Hepatocyte (in vitro differentiated cells): ENCODE results near the gene WAPL. TPM values are rescaled to one million over a fixed set of nuclear protein-coding genes. Genes with fewer than 3 reads are reported as not detected.

Experiments used
- DNase-seq: peaks from one replicate; pipeline ENCODE4 v3.0.0-alpha.2; 2016; ENCODE audit warnings: low spot score
- H2AFZ ChIP-seq: fragments of 200-600 bp; sonication (generic); 2 replicates; pipeline ENCODE4 v1.6.0; 2016; ENCODE audit warnings: antibody characterized with exemption, mild to moderate bottlenecking
- H3K27ac ChIP-seq: fragments of 200-600 bp; sonication (generic); 2 replicates; pipeline ENCODE4 v1.5.1; 2016; ENCODE audit warnings: mild to moderate bottlenecking
- H3K27me3 ChIP-seq: fragments of 200-600 bp; sonication (generic); 2 replicates; pipeline ENCODE4 v1.6.1; 2016
- H3K36me3 ChIP-seq: fragments of 200-600 bp; sonication (generic); replicated peaks from 2 replicates; pipeline ENCODE4 v1.5.1; 2016; ENCODE audit warnings: low read depth; ENCODE audit not compliant: insufficient read depth
- H3K4me1 ChIP-seq: fragments of 200-600 bp; sonication (generic); 2 replicates; pipeline ENCODE4 v1.5.1; 2016; ENCODE audit warnings: mild to moderate bottlenecking, moderate library complexity; ENCODE audit not compliant: insufficient read depth
- H3K4me2 ChIP-seq: fragments of 200-600 bp; sonication (generic); 2 replicates; pipeline ENCODE4 v1.6.0; 2016
- H3K4me3 ChIP-seq: fragments of 200-600 bp; sonication (generic); 2 replicates; pipeline ENCODE4 v1.5.1; 2016; ENCODE audit warnings: mild to moderate bottlenecking
- H3K79me2 ChIP-seq: fragments of 200-600 bp; sonication (generic); 2 replicates; pipeline ENCODE4 v1.6.0; 2017; ENCODE audit warnings: mild to moderate bottlenecking
- H3K9me2 ChIP-seq: fragments of 200-600 bp; sonication (generic); replicated peaks from 2 replicates; pipeline ENCODE4 v1.6.0; 2017; ENCODE audit warnings: mild to moderate bottlenecking; ENCODE audit not compliant: insufficient read depth
- H3K9me3 ChIP-seq: fragments of 200-600 bp; sonication (generic); 2 replicates; pipeline ENCODE4 v1.5.1; 2016; ENCODE audit warnings: low read depth, mild to moderate bottlenecking
- H4K20me1 ChIP-seq: fragments of 200-600 bp; sonication (generic); 2 replicates; pipeline ENCODE4 v1.6.0; 2016; ENCODE audit warnings: mild to moderate bottlenecking; ENCODE audit not compliant: insufficient read depth, poor library complexity, severe bottlenecking
- EZH2 ChIP-seq: fragments of 200-600 bp; sonication (generic); IDR thresholded peaks from 2 replicates; pipeline ENCODE4 v1.6.1; 2016; ENCODE audit warnings: antibody characterized with exemption, mild to moderate bottlenecking, borderline replicate concordance
- EZH2phosphoT487 ChIP-seq: fragments of 200-600 bp; sonication (generic); IDR thresholded peaks from one replicate; pipeline ENCODE4 v1.6.1; 2018; ENCODE audit warnings: antibody characterized with exemption, mild to moderate bottlenecking, low read depth, moderate library complexity; ENCODE audit not compliant: unreplicated experiment, severe bottlenecking
- WGBS: methylation state at CpG from one replicate; pipeline ENCODE4 v1.1.6; 2016; ENCODE audit warnings: low lambda C conversion rate; ENCODE audit errors: missing lambda C conversion rate; 5-methylcytosine and 5-hydroxymethylcytosine counted together
- polyA plus RNA-seq: library from polyadenylated mRNA; unstranded; fragments of >200 nt; fragmentation: Nextera tagmentation; extraction: Ambion mirVana; gene quantifications from 2 replicates; pipeline ENCODE4 v1.2.1, GENCODE V29; 2016
- total RNA-seq: library from RNA; depleted of rRNA; stranded (reverse); fragments of >200 nt; gene quantifications from 2 replicates; pipeline ENCODE4 v1.2.3, GENCODE V29; 2014
- TF ChIP-seq, protein P1 (sequence below): fragments of 200-600 bp; sonication (generic); IDR thresholded peaks from 2 replicates; pipeline ENCODE4 v1.5.1; 2016; ENCODE audit warnings: antibody characterized with exemption, mild to moderate bottlenecking; ENCODE audit not compliant: poor library complexity

The WAPL gene
- total and polyA plus RNA-seq, 2 experiments from 2014 or later = 19.4 to 41.4 TPM

DNA sequence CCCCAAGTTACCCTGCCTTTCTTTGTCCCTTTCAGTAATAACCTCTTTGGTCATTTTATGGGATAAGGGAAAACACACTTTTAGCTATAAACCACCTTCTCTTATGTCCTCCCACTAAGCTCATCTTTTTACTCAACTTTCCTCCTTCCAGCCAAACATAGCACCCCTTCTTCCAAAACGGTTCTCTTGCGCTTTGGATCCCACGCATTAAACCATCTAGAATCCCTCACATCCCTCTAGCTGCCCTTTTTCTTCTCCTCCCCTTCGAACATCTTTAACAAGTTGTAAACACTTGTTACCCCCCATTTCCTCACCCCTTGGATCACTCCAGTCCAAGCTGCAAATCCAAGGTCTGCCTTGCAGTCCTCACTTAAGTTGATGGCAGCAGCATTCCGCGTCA, 13.4 kb downstream of the WAPL start:
- Histone ChIP-seq H3K4me1 (no peaks in the 10 kb centered on the region), H4K20me1 (peaks cover 41% of the 10 kb centered on the region), H3K27ac (no peak overlapping the region), H3K79me2 (peaks cover 95% of the 10 kb centered on the region), H3K9me2 (no peaks in the 10 kb centered on the region), H3K36me3 (no peaks in the 10 kb centered on the region), H3K4me2 (no peak overlapping the region), H2AFZ (no peak overlapping the region), H3K4me3 (no peak overlapping the region), H3K9me3 (no peaks in the 10 kb centered on the region), H3K27me3 (no peaks in the 10 kb centered on the region)
- DNase-seq = no peak
- no peak for TF ChIP-seq EZH2phosphoT487
- TF ChIP-seq, protein P1, sequence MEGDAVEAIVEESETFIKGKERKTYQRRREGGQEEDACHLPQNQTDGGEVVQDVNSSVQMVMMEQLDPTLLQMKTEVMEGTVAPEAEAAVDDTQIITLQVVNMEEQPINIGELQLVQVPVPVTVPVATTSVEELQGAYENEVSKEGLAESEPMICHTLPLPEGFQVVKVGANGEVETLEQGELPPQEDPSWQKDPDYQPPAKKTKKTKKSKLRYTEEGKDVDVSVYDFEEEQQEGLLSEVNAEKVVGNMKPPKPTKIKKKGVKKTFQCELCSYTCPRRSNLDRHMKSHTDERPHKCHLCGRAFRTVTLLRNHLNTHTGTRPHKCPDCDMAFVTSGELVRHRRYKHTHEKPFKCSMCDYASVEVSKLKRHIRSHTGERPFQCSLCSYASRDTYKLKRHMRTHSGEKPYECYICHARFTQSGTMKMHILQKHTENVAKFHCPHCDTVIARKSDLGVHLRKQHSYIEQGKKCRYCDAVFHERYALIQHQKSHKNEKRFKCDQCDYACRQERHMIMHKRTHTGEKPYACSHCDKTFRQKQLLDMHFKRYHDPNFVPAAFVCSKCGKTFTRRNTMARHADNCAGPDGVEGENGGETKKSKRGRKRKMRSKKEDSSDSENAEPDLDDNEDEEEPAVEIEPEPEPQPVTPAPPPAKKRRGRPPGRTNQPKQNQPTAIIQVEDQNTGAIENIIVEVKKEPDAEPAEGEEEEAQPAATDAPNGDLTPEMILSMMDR = no peak
- TF ChIP-seq EZH2 = no peak
- WGBS = 94% methylated on average over 6 of the region's 6 CpGs

DNA sequence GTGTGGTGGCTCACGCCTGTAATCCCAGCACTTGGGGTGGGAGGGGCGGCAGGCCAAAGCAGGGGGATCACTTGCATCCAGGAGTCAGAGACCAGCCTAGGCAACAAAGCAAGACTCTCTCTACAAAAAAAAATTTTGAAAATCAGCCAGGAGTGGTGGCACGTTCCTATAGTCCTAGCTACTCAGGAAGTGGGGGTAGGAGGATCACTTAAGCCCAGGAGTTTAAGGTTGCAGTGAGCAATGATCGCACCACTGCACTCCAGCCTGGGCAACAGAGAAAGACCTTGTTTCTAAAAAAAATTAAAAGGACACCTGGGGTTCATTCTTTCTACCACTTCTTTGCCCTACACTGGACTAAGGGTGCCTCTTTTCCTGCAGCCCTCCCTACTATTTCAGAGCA, 15.1 kb downstream of the WAPL start:
- H3K9me3 ChIP-seq = no peaks in the 10 kb centered on the region

DNA sequence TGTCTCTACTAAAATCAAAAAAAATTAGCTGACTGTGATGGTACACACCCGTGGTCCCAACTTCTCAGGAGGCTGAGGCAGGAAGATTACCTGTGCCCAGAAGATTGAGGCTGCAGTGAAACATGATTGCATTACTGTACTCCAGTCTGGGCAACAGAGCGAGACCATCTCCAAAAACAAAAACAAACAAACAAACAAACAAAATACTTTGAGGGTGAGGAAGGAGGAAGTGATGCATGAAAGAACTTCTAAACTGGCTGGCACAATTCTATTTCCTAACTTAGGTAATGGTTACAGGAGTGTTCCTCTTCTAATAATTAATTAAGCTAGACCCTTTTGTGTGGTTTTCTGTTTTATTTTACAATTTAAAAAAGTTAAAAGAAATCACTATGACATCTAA, 15.5 kb downstream of the WAPL start:
- H3K9me3 ChIP-seq = no peaks in the 10 kb centered on the region
- H3K4me1 ChIP-seq = no peaks in the 10 kb centered on the region
- H3K4me2 ChIP-seq = no peak overlapping the region
- H3K27ac ChIP-seq = no peak overlapping the region
- H3K27me3 ChIP-seq = no peaks in the 10 kb centered on the region
- H3K4me3 ChIP-seq = no peak overlapping the region
- H3K36me3 ChIP-seq = no peaks in the 10 kb centered on the region
- TF ChIP-seq, protein P1 = no peak
- no peak for TF ChIP-seq EZH2phosphoT487
- no peak for TF ChIP-seq EZH2
- DNase-seq = no peak
- no peaks in the 10 kb centered on the region for H3K9me2 ChIP-seq
- peaks cover 33% of the 10 kb centered on the region for H4K20me1 ChIP-seq
- H2AFZ ChIP-seq = no peak overlapping the region
- 83% methylated on average over 2 of the region's 2 CpGs for whole genome bisulfite sequencing
- peaks cover 96% of the 10 kb centered on the region for H3K79me2 ChIP-seq

More for the DNA sequence above, 15.1 kb downstream of the WAPL start:
- TF ChIP-seq EZH2 = no peak
- no peak for TF ChIP-seq EZH2phosphoT487
- TF ChIP-seq, protein P1 = no peak
- no peak overlapping the region for H3K4me2 ChIP-seq
- peaks cover 33% of the 10 kb centered on the region for H4K20me1 ChIP-seq
- H3K27ac ChIP-seq = no peak overlapping the region
- 82% methylated on average over 4 of the region's 4 CpGs for WGBS
- H3K79me2 ChIP-seq = peaks cover 96% of the 10 kb centered on the region
- no peaks in the 10 kb centered on the region for H3K9me2 ChIP-seq
- H3K4me3 ChIP-seq = no peak overlapping the region
- DNase-seq = no peak
- H2AFZ ChIP-seq = no peak overlapping the region
- no peaks in the 10 kb centered on the region for H3K36me3 ChIP-seq
- no peaks in the 10 kb centered on the region for H3K4me1 ChIP-seq
- H3K27me3 ChIP-seq = no peaks in the 10 kb centered on the region

DNA sequence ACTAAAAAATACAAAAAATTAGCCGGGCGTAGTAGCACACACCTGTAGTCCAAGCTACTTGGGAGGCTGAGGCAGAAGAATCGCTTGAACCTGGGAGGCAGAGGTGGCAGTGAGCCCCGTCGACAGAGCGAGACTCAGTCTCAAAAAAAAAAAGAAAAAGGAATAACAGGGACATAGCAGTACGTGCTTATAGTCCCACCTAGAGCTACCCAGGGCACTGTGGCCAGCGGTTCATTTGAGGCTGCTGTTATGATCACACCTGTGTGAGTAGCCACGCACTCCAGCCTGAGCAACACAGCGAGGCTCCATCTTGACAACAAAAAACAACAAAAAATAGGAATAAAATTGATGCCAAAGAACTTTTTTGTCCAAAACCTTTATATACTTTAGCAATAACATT, 17.1 kb downstream of the WAPL start:
- H3K4me2 ChIP-seq = no peak overlapping the region
- no peak for DNase-seq
- H4K20me1 ChIP-seq = peaks cover 29% of the 10 kb centered on the region
- no peaks in the 10 kb centered on the region for H3K27me3 ChIP-seq
- TF ChIP-seq, protein P1 = no peak
- no peak for TF ChIP-seq EZH2
- TF ChIP-seq EZH2phosphoT487 = no peak
- H2AFZ ChIP-seq = no peak overlapping the region
- H3K79me2 ChIP-seq = peaks cover 94% of the 10 kb centered on the region
- no peaks in the 10 kb centered on the region for H3K36me3 ChIP-seq
- no peaks in the 10 kb centered on the region for H3K4me1 ChIP-seq
- no peaks in the 10 kb centered on the region for H3K9me2 ChIP-seq
- H3K4me3 ChIP-seq = no peak overlapping the region
- 95% methylated on average over 10 of the region's 10 CpGs for WGBS
- no peak overlapping the region for H3K27ac ChIP-seq
- no peaks in the 10 kb centered on the region for H3K9me3 ChIP-seq
